GM19351 (cell line): ENCODE data around the gene COPE.

Experiments used
- ATAC-seq: cut with Tn5 transposase; IDR thresholded peaks from one replicate; pipeline ENCODE4 v1.9.1; 2021; ENCODE audit warnings: mild to moderate bottlenecking, moderate library complexity; ENCODE audit not compliant: unreplicated experiment

COPE gene

DNA sequence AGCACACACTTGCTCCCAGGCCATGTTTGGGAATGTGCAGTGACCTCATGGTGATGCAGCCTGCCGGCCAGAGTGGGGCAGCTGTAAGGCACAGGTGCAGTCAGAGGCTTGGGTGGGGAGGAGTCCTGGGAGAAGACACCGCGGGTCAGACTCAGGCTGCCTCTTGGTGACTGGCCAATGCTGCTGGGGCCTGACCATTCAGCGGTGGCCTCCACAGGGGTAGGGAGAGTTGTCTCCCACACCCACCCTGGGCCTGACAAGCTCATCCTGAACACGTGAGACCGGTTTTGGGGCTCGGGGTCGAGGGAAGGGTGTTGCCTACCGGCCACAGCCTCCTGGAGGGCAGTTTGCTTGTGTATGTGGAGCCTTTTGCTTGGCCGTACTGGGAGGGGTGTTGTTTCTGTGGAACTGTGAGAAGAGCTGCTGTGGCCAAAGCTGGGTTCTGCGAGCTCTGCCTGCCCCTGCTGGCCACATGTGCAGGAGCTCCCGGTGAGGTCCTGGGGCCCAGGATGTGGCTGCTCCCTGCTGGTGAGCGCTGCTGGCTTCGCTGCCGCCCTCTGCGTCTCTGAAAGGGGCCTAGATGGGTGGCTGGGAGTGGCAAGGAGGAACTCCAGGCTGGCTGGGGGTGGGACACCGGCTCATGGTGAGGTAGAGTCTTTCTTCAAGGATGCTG, 65.3 kb downstream of the COPE start:
- ATAC-seq = no peak

GRCh38 chr19:18852648-18853047, 66.5 kb downstream of the COPE start:
- ATAC-seq = no peak

DNA sequence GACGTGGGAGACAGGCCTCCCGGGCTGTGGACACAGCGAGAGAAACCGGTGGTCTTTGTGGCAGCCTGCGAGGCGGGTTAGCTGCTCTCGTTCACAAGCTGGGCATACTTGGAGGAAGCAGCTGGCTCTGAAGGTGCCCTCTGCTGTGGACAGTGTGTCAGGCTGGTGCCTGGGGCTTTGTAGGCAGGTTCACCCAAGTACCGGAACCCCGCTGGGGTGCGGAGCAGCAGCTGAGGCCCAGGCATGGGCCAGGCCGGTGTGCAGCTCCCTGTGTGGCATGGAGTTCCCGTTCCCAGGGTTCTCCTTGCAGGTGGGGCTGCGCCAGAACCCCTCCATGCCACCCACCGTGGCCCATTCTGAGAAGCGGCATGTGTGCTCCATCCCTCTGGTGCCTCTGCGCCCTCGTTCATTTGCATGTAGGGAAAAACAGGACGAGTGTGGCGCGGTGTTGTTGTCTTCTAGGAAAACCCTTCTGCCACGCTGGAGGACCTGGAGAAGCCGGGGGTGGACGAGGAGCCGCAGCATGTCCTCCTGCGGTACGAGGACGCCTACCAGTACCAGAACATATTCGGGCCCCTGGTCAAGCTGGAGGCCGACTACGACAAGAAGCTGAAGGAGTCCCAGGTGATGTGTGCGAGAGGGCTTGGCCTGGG, 67.4 kb downstream of the COPE start:
- no peak for ATAC-seq

DNA sequence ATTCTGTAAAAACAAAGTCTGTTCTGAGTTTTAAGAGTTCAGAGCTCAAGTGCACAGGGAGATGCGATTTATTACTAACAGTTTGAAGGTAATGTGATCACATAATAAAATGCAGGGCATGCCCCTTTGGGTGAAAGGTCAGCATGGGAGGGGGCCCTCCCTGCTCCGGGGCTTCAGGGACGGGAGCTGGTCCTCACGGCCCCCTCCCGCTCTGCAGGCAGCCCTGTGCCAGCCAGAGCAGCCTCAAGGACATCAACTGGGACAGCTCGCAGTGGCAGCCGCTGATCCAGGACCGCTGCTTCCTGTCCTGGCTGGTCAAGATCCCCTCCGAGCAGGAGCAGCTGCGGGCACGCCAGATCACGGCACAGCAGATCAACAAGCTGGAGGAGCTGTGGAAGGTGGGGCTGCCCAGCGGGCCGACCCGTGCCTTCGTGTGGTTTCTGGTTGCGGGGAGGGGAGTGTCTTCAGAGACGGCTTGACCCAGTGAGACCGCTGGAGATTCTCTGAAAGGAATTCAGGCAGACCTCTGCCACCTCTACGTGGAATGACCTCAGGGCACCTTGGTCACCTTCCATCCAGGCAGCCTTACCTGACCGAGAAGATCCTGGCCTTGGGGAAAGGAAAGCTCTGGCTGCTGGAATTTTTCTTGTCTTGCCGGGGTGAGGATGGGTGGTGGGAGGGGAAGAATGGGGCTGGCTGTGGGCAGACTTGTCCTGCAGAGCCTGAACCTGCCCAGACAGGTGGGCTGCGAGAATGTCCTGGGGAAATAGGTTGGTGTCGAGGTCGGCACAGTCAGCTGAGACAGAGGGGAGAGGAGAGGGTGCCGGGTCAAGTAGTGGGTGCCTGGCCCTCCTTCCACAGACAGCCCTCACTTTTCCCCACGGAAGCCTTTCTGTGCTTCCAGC, 68.5 kb downstream of the COPE start:
- ATAC-seq = no peak

DNA sequence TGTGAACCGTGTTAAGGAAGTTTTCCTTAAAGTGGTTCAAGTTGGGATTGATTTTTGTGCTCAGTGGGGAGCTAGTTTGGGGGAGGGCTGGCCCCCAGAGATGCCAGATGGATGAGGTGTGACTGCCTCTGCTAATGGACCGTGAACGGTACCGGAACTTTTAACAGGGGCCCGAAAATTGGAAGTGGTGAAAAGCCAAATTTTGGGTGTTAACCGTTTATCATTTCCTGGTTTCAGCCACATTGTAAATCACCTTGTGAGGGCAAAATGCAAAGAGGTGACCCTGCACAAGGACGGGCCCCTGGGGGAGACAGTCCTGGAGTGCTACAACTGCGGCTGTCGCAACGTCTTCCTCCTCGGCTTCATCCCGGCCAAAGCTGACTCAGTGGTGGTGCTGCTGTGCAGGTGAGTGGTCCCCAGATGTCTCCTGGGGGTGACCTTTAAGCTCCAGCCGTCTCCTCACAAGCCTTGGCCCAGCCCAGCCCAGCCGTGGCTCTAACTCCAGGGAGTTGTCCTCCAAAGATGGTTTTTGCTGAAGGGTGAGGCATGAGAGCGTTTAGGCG, 69.3 kb downstream of the COPE start:
- no peak for ATAC-seq
